ENCODE data around the gene RAD51AP1.

Gene RAD51AP1

GRCh38 chr12:4603946-4604345 lies 65.3 kb downstream of the RAD51AP1 start:
- DNase-seq: no peak

- peak; percentile 79 for DNase-seq
Observed at GRCh38 chr12:4604684-4605193, 66.0 kb downstream of the RAD51AP1 start.

- DNase-seq: no peak
Observed at GRCh38 chr12:4607056-4607455, 68.4 kb downstream of the RAD51AP1 start.

- no peak for DNase-seq
Observed at GRCh38 chr12:4609071-4609470, 70.4 kb downstream of the RAD51AP1 start.

Measured in NCI-H1694 treated with DMSO at 0.1 percent for 48 hours (cell line).